HepG2 (cell line): ENCODE data around the gene CHAF1B. TPM values are rescaled to one million over a fixed set of nuclear protein-coding genes. Genes with fewer than 3 reads are reported as not detected.

ENCODE experiments used
- ATAC-seq: fragments of 200-7000 bp; cut with Tn5 transposase; 3 replicates; pipeline ENCODE4 v1.9.1; 2020; ENCODE audit warnings: mild to moderate bottlenecking, moderate library complexity
- BruUV-seq: library from RNA; stranded (reverse); fragments of 400-500 nt; replicated peaks from 2 replicates; lab custom pipeline; 2021; lab: Mats Ljungman, UMichigan
- CTCF ChIA-PET: fragments of 300-600 bp; formaldehyde crosslinking; extraction: SDS; loops from one replicate; lab custom pipeline; 2021; ENCODE audit warnings: low total read pairs, inconsistent platforms, low intra/inter-chr PET ratio; lab: Yijun Ruan, JAX
- POLR2A ChIA-PET: fragments of 350-600 bp; sonication (Branson Sonifier 250); formaldehyde crosslinking; loops from one replicate; lab custom pipeline; 2020; ENCODE audit warnings: antibody characterized with exemption, inconsistent platforms; lab: Yijun Ruan, JAX
- DNase-seq: peaks from one replicate; pipeline ENCODE4 v3.0.0-alpha.2; 2015; ENCODE audit warnings: low spot score
- FAIRE-seq: peaks from 3 replicates; lab custom pipeline; 2011; peaks lifted over from hg19 to GRCh38; lab: Jason Lieb, UNC
- H2AFZ ChIP-seq: one replicate; pipeline ENCODE4 v1.6.1; 2011; ENCODE audit warnings: low read length, inconsistent platforms
- H3K27ac ChIP-seq: fragments of 300-600 bp; 3 replicates; pipeline ENCODE4 v1.8.0; 2011; ENCODE audit warnings: mixed run types, mild to moderate bottlenecking, mixed read lengths, low read length, inconsistent platforms; ENCODE audit not compliant: insufficient read depth; ENCODE audit errors: extremely low read length
- H3K27me3 ChIP-seq, 2 experiments: fragments of 200-600 bp in 1 of 2; 2 replicates in 1 of 2; 3 replicates in 1 of 2; pipeline versions ENCODE4 v1.6.0 to v1.8.0; 2011; ENCODE audit warnings: low read length in 2 of 2, mild to moderate bottlenecking in 2 of 2, moderate library complexity in 2 of 2, inconsistent platforms in 1 of 2; ENCODE audit not compliant: insufficient read depth in 2 of 2, control insufficient read depth in 1 of 2
- H3K36me3 ChIP-seq, 2 experiments: fragments of 200-600 bp in 1 of 2; replicated peaks in 1 of 2; 2 replicates in 1 of 2; 3 replicates in 1 of 2; pipeline versions ENCODE4 v1.5.1 to v1.8.0; 2011; ENCODE audit warnings: low read length in 2 of 2, inconsistent platforms in 1 of 2; ENCODE audit not compliant: insufficient read depth in 2 of 2, control insufficient read depth in 1 of 2
- H3K4me1 ChIP-seq: 2 replicates; pipeline ENCODE4 v1.5.1; 2012; ENCODE audit warnings: low read length, inconsistent platforms; ENCODE audit not compliant: insufficient read depth
- H3K4me2 ChIP-seq: 2 replicates; pipeline ENCODE4 v1.6.0; 2011; ENCODE audit warnings: low read depth, low read length, inconsistent platforms
- H3K4me3 ChIP-seq, 3 experiments: fragments of 200-600 bp in 1 of 3; sonication (generic), shearing (Covaris generic) in 1 of 3; replicated peaks in 1 of 3; 2 replicates each; pipeline ENCODE4 v1.5.1; 2011 to 2016; ENCODE audit warnings: low read length in 3 of 3, inconsistent platforms in 2 of 3, low read depth in 2 of 3, mild to moderate bottlenecking in 2 of 3, control low read depth in 1 of 3, mixed read lengths in 1 of 3; ENCODE audit not compliant: insufficient read depth in 1 of 3
- H3K79me2 ChIP-seq: one replicate; pipeline ENCODE4 v1.6.1; 2011; ENCODE audit warnings: low read length, inconsistent platforms; ENCODE audit not compliant: insufficient read depth
- H3K9ac ChIP-seq: 2 replicates; pipeline ENCODE4 v1.6.0; 2011; ENCODE audit warnings: mild to moderate bottlenecking, low read depth, low read length, inconsistent platforms; ENCODE audit not compliant: insufficient read depth
- H3K9me3 ChIP-seq: 2 replicates; pipeline ENCODE4 v1.5.1; 2012; ENCODE audit warnings: mild to moderate bottlenecking, low read length
- H4K20me1 ChIP-seq: 2 replicates; pipeline ENCODE4 v1.6.0; 2011; ENCODE audit warnings: inconsistent platforms, mild to moderate bottlenecking, low read length, moderate library complexity; ENCODE audit not compliant: insufficient read depth
- CENPT ChIP-seq: sonication (generic); formaldehyde crosslinking; IDR thresholded peaks from 2 replicates; pipeline ENCODE4 v1.8.0; 2022; ENCODE audit warnings: low read depth, mild to moderate bottlenecking, moderate library complexity, missing genetic modification reagents
- ELF4 ChIP-seq: sonication (generic); formaldehyde crosslinking; IDR thresholded peaks from 2 replicates; pipeline ENCODE4 v1.5.0; 2020; ENCODE audit warnings: missing genetic modification reagents, mild to moderate bottlenecking, moderate library complexity, borderline replicate concordance
- GATA4 ChIP-seq: sonication (generic); IDR thresholded peaks from 2 replicates; pipeline ENCODE4 v1.6.1; 2016; ENCODE audit warnings: antibody characterized with exemption, low read depth, borderline replicate concordance
- GPN1 ChIP-seq: sonication (generic); formaldehyde crosslinking; IDR thresholded peaks from 2 replicates; pipeline ENCODE4 v1.5.1; 2020; ENCODE audit warnings: missing genetic modification reagents, borderline replicate concordance
- GTF2F1 ChIP-seq: fragments of 150-350 bp; IDR thresholded peaks from 2 replicates; pipeline ENCODE4 v1.6.1; 2014; ENCODE audit warnings: low read length
- NFE2 ChIP-seq: sonication (generic); formaldehyde crosslinking; IDR thresholded peaks from 2 replicates; pipeline ENCODE4 v1.4.0; 2020; ENCODE audit warnings: missing genetic modification reagents
- RXRB ChIP-seq: IDR thresholded peaks from 2 replicates; pipeline ENCODE4 v1.6.1; 2016; ENCODE audit warnings: borderline replicate concordance, missing genetic modification reagents, missing compliant biosample characterization
- SOX13 ChIP-seq, 3 experiments: fragments of 450-650 bp in 1 of 3; sonication (generic) in 1 of 3; formaldehyde crosslinking in 1 of 3; IDR thresholded peaks in 2 of 3; conservative IDR thresholded peaks in 1 of 3; 2 replicates each; pipeline versions ENCODE4 v1.5.0 to v1.6.1; 2016 to 2020; ENCODE audit warnings: antibody characterized with exemption in 1 of 3, mild to moderate bottlenecking in 1 of 3, missing compliant biosample characterization in 1 of 3, missing genetic modification reagents in 1 of 3, moderate library complexity in 1 of 3
- ZKSCAN1 ChIP-seq: fragments of 150-350 bp; IDR thresholded peaks from 2 replicates; pipeline ENCODE4 v1.6.1; 2014; ENCODE audit warnings: low read length
- ZMYM3 ChIP-seq: sonication (generic); formaldehyde crosslinking; IDR thresholded peaks from 2 replicates; pipeline ENCODE4 v1.5.1; 2020; ENCODE audit warnings: mild to moderate bottlenecking, missing genetic modification reagents
- ZNF552 ChIP-seq: sonication (generic); formaldehyde crosslinking; IDR thresholded peaks from 2 replicates; pipeline ENCODE4 v1.9.0; 2022; ENCODE audit warnings: missing genetic modification reagents, mild to moderate bottlenecking, borderline replicate concordance
- ZNF713 ChIP-seq: sonication (generic); formaldehyde crosslinking; IDR thresholded peaks from 2 replicates; pipeline ENCODE4 v1.4.0; 2020; ENCODE audit warnings: mild to moderate bottlenecking, missing genetic modification reagents
- ZSCAN12 ChIP-seq: sonication (generic); formaldehyde crosslinking; IDR thresholded peaks from 2 replicates; pipeline ENCODE4 v1.9.0; 2021; ENCODE audit warnings: mild to moderate bottlenecking, missing genetic modification reagents
- WGBS: methylation state at CpG from one replicate; pipeline ENCODE4 v1.1.6; 2017; ENCODE audit warnings: low lambda C conversion rate; 5-methylcytosine and 5-hydroxymethylcytosine counted together
- in situ Hi-C: cut with HindIII; loops from 2 replicates; pipeline ENCODE4 v1.10.0; 2017; ENCODE audit warnings: low pct_unique_long_range_greater_than_20kb; ENCODE audit not compliant: extremely low pct_ligation_motif_present
- intact Hi-C: fragments of 100-400 bp; cut with micrococcal nuclease; formaldehyde crosslinking; loops from one replicate; pipeline ENCODE4 v1.10.0; 2022; ENCODE audit not compliant: unreplicated experiment
- polyA plus RNA-seq, 8 experiments: library from polyadenylated mRNA; depleted of rRNA in 3 of 8; stranded (reverse) in 7 of 8; unstranded in 1 of 8; fragments of >200 nt; fragmentation: Illumina TruSeq in 4 of 8; extraction: Trizol in 4 of 8; gene quantifications; 2 replicates each; pipeline versions ENCODE4 v1.2.1 to v1.2.3, GENCODE V29; 2011 to 2016; ENCODE audit warnings: low read depth in 4 of 8, missing spikeins in 1 of 8, mixed read lengths in 1 of 8; ENCODE audit not compliant: insufficient read depth in 1 of 8
- total RNA-seq, 5 experiments: library from RNA; depleted of rRNA; stranded (reverse); fragments of >200 nt; fragmentation: Illumina TruSeq; extraction: Trizol; gene quantifications; 2 replicates each; pipeline ENCODE4 v1.2.3, GENCODE V29; 2016; ENCODE audit warnings: low read depth in 1 of 5
- TF ChIP-seq, protein P1 (sequence below): sonication (generic); formaldehyde crosslinking; IDR thresholded peaks from 2 replicates; pipeline ENCODE4 v1.8.1; 2022; ENCODE audit warnings: low read depth, mild to moderate bottlenecking, missing genetic modification reagents

CHAF1B gene
- total and polyA plus RNA-seq, 2 of the 13 experiments (the other 11 are each of a cell fraction or from before 2014, with no cell fraction given) = 5.1 to 14.1 TPM

GRCh38 chr21:36433059-36433709, 48.0 kb downstream of the CHAF1B start:
- in situ Hi-C loops (no loop called here), intact Hi-C loops (no loop called here)
- POLR2A ChIA-PET = no interaction called here
- CTCF ChIA-PET = no interaction called here
- TF ChIP-seq ZKSCAN1 = no peak
- no peak for TF ChIP-seq ZSCAN12 (CRISPR knock-in tag)
- TF ChIP-seq GTF2F1 = no peak
- no peak for TF ChIP-seq ZNF552 (CRISPR knock-in tag)
- TF ChIP-seq GPN1 (CRISPR knock-in tag) = no peak
- no peak for TF ChIP-seq SOX13 (IDR thresholded peaks at IDR 0.05)
- TF ChIP-seq SOX13 (CRISPR knock-in tag; conservative IDR thresholded peaks at IDR 0.05 in 1 of 2, IDR thresholded peaks at IDR 0.05 in 1 of 2) = no peak
- TF ChIP-seq ZMYM3 (CRISPR knock-in tag) = no peak
- TF ChIP-seq ELF4 (CRISPR knock-in tag) = no peak
- no peak for TF ChIP-seq RXRB (CRISPR knock-in tag)
- no peak for TF ChIP-seq CENPT (CRISPR knock-in tag)
- no peak for TF ChIP-seq NFE2 (CRISPR knock-in tag)
- TF ChIP-seq GATA4 = no peak
- TF ChIP-seq, protein P1, sequence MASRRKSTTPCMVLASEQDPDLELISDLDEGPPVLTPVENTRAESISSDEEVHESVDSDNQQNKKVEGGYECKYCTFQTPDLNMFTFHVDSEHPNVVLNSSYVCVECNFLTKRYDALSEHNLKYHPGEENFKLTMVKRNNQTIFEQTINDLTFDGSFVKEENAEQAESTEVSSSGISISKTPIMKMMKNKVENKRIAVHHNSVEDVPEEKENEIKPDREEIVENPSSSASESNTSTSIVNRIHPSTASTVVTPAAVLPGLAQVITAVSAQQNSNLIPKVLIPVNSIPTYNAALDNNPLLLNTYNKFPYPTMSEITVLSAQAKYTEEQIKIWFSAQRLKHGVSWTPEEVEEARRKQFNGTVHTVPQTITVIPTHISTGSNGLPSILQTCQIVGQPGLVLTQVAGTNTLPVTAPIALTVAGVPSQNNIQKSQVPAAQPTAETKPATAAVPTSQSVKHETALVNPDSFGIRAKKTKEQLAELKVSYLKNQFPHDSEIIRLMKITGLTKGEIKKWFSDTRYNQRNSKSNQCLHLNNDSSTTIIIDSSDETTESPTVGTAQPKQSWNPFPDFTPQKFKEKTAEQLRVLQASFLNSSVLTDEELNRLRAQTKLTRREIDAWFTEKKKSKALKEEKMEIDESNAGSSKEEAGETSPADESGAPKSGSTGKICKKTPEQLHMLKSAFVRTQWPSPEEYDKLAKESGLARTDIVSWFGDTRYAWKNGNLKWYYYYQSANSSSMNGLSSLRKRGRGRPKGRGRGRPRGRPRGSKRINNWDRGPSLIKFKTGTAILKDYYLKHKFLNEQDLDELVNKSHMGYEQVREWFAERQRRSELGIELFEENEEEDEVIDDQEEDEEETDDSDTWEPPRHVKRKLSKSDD (CRISPR knock-in tag) = no peak
- TF ChIP-seq ZNF713 (CRISPR knock-in tag) = no peak
- H3K4me2 ChIP-seq = no peak overlapping the region
- H3K79me2 ChIP-seq = no peaks in the 10 kb centered on the region
- no peak for ATAC-seq
- H3K27ac ChIP-seq = no peak overlapping the region
- no peak overlapping the region for H3K4me3 ChIP-seq
- peaks cover 35% of the 10 kb centered on the region for H3K4me1 ChIP-seq
- H2AFZ ChIP-seq = no peak overlapping the region
- H3K9me3 ChIP-seq = no peaks in the 10 kb centered on the region
- H3K27me3 ChIP-seq = no peaks in the 10 kb centered on the region
- no TSS peak for BruUV-seq
- H4K20me1 ChIP-seq = no peaks in the 10 kb centered on the region
- no peak for DNase-seq
- no peak overlapping the region for H3K9ac ChIP-seq
- H3K36me3 ChIP-seq = no peaks in the 10 kb centered on the region
- whole genome bisulfite sequencing = 63% methylated on average over 7 of the region's 7 CpGs
- FAIRE-seq = no peak
